ENCODE measurements around the gene FUT2.

DNA sequence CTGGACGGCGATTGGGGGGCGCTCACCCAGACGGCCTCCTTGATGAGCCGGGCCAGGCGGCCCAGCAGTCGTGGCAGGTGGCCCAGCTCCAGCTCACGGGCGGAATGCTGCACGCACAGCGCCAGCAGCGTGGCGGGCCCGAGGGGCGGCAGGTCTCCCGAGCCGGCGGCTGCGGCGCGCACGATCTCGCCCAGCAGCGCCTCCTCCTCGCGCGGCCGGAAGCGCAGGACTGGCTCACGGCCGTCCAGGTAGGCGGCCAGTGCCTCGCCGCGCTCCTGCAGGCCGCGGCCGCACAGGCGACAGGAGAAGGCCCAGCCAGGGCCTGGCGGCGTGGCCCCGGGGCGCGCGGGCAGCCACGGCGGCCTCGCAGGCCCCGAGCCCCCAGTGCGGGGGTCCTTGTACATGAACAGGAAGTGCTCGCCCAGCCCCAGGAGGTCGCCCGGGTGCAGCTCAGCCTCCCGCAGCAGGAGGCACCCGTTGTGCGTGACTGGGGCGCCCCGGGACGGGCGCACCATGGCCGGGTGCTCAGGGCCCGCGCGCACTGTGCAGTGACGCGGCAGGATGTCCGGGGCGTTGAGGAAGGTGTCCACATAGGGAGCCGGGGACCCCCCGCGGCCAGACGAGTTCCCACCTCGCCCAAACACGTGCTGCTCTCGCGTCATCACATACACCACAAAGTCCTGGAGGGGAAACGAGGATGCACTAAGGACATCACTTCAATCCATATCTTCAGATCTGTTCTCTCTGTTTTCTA lies 33.3 kb downstream of the FUT2 start:
- TF ChIP-seq, protein P1, sequence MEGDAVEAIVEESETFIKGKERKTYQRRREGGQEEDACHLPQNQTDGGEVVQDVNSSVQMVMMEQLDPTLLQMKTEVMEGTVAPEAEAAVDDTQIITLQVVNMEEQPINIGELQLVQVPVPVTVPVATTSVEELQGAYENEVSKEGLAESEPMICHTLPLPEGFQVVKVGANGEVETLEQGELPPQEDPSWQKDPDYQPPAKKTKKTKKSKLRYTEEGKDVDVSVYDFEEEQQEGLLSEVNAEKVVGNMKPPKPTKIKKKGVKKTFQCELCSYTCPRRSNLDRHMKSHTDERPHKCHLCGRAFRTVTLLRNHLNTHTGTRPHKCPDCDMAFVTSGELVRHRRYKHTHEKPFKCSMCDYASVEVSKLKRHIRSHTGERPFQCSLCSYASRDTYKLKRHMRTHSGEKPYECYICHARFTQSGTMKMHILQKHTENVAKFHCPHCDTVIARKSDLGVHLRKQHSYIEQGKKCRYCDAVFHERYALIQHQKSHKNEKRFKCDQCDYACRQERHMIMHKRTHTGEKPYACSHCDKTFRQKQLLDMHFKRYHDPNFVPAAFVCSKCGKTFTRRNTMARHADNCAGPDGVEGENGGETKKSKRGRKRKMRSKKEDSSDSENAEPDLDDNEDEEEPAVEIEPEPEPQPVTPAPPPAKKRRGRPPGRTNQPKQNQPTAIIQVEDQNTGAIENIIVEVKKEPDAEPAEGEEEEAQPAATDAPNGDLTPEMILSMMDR (IDR thresholded peaks at IDR 0.05), result peak in 1 of 3 experiments; percentile 21
- no peak for TF ChIP-seq POLR2AphosphoS5 (IDR thresholded peaks at IDR 0.05)
- TF ChIP-seq EP300 (IDR thresholded peaks at IDR 0.05), result no peak
- TF ChIP-seq POLR2A (IDR thresholded peaks at IDR 0.05; ENCODE audit: low read depth), result no peak

Measured in esophagus muscularis mucosa (tissue), 4 donors.